Fibroblast of skin of scalp (primary cell): Measurements from ENCODE around the gene GDPD3.
A peak's percentile ranks its signal among the peaks of the same experiment; 100 is the strongest.
"Not testable (repeated sequence)": the region's sequence is repeated elsewhere in the genome, so short reads cannot be mapped to it uniquely, and the experiment has no call there.

Experiments
- DNase-seq: peaks from one replicate; pipeline ENCODE4 v3.0.0-alpha.2; 2013

Gene GDPD3

DNA sequence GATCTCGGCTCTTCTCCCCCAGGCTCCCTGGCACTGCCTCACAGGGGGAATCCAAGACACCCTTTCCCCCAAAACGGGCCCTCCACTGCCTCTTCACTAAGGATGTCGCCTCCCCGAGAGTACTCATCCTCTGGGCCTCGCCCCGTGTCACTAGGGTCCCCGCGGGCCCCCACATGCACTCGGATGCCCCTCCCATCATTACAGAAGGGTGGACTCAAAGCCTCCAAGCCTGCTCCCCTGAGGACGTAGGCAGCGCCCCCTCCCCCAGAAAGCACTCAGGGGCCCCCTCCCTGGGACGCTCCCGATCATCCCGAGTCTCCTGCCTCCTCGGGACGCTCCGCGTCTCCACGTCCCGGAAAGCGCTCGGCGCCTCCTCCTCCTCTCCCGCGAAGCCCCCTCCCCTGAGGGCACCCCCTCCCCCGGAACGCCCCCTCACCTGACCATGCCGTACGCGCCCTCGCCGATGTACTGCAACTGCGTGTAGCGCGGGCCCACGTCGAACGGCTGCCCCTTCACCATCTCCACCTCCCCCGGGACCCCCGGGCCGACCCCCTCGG, 9.3 kb upstream of the GDPD3 start:
- DNase-seq: no peak

DNA sequence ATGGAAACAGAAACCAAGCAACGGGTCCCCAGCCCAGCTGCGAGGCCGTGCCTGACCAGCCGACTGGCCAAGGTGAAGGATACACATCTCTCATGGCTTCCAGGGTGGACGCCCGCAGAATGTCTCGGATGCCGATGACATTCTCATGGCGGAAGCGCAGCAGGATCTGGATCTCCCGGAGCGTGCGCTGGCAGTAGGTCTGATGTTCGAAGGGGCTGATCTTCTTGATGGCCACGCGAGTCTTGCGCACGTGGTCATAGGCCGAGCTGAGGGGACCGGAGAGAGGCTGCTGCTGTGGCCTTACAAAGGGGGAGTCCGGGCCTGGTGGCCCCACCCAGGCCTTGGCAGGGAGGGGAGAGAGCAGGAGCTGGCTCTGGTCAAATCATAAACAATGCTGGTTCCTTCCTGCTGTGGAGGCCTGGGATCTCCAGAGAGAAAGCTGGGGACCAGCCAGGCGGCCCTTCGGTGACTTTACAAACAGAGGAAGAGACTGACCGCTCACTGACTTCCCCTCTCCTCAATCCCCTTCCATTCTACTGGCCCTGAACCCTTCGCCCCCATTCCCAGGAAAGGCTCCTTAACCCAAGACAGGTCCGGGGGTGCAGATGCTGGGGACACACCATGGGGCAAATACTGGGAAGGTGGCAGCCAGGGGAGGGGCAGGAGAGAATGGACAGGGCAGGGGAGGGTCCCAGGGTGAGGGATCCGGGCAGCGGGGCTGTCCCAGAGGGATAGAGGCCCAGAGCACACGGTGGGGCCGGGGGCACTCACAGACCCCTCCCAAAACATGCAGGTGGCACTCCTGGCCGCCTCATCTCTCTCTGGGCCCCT, 8.6 kb upstream of the GDPD3 start:
- no peak for DNase-seq

- DNase-seq: no peak
Measured at GRCh38 chr16:30120340-30121105, 7.2 kb upstream of the GDPD3 start.

GRCh38 chr16:30119428-30119827, 6.1 kb upstream of the GDPD3 start:
- DNase-seq: no peak

DNA sequence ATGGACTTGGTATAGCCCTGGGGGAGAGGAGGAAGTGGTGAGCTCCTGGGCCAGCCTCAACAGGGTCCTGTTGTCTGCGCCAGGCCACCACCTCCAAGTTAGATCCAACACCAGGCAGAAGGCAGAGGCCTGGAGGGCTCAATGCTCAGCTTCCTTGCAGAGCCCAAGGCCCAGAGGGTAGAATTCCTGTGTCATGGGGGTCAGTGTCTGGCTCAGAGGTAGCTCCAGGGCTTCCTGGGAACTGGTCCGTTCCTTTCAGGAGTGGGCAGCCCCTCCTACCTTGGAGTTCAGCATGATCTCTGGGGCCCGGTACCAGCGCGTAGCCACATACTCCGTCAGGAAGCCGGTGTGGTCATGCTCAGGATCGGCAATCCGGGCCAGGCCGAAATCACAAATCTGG, 4.4 kb upstream of the GDPD3 start:
- no peak for DNase-seq

- no peak for DNase-seq
Measured at GRCh38 chr16:30116291-30117207, 3.2 kb upstream of the GDPD3 start.

GRCh38 chr16:30115238-30115637, 1.9 kb upstream of the GDPD3 start:
- no peak for DNase-seq

GRCh38 chr16:30114833-30115232, 1.5 kb upstream of the GDPD3 start:
- not testable (repeated sequence) for DNase-seq

- DNase-seq: no peak
Measured at GRCh38 chr16:30114411-30114810, 1.1 kb upstream of the GDPD3 start.

DNA sequence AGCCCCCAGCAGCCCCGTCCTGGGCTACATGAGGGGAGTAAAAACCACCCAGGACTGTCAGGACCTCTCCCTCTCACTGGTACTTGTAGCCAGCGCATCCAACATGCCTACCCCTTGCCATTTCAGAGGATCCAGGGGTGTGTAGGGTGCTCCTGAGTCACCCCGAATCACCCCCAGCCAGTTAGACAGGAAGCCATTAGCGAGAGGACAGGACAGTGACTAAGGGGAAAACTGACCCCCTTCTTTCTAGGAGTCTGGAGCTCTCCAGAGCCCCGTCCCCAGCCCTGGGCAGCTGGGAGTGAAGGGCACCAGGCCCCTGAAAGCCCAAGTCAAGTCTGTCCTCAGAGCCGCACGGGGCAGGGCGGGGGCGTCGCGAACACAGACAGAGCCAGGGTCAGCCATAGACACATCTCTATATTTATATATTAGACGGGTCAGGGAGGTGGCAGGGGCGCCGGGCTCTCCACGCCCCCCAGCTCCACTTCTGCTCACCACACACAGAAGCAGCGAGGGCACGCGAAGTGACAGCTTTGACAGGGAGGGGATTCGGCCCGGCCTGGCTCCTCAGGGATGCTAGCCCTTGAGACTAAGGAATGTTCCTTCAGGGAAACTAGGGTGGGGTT, 485 bp upstream of the GDPD3 start:
- DNase-seq: no peak

DNA sequence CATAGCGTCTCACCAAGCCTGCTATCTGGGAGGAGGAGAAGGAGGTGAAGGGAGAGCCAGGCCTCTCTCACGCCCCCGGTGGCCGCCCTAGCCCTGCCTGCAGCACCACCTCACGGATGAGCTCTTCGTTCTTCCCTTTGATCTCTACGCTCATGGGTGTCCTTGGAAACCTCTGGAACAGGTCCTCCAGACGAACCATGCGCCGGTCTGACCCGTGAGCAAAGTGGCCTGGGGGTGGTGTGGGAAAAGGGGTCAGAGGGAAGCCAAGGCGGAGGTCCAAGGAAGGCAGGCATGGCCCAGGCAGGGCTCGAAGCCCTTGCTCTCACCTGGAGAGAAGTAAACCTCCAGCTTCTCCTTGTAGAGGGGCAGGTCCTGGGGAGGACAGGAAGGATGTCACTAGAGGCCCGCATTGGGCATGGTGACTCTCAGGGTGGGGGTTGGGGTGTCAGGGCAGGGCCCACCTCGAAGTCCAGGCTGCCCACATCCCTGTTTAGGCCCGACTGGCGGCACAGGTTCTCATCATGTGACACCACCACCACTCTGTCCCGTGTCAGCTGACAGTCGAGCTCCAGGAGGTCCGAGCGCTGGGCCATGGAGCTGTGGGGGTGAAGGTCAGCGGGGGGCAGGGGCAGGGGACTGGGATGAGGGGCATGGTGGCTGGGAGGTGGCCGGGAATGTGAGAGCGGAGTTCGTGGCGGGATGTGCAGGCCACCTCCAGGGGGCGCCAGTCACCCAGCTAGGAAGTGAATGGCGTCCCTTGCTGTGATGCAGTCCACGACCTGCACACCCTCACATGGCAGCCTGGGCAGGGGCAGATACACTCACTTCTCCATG, 923 bp downstream of the GDPD3 start:
- DNase-seq: peak; percentile 55

- DNase-seq: peak; percentile 46
Measured at GRCh38 chr16:30110661-30111060, 2.7 kb downstream of the GDPD3 start.

DNA sequence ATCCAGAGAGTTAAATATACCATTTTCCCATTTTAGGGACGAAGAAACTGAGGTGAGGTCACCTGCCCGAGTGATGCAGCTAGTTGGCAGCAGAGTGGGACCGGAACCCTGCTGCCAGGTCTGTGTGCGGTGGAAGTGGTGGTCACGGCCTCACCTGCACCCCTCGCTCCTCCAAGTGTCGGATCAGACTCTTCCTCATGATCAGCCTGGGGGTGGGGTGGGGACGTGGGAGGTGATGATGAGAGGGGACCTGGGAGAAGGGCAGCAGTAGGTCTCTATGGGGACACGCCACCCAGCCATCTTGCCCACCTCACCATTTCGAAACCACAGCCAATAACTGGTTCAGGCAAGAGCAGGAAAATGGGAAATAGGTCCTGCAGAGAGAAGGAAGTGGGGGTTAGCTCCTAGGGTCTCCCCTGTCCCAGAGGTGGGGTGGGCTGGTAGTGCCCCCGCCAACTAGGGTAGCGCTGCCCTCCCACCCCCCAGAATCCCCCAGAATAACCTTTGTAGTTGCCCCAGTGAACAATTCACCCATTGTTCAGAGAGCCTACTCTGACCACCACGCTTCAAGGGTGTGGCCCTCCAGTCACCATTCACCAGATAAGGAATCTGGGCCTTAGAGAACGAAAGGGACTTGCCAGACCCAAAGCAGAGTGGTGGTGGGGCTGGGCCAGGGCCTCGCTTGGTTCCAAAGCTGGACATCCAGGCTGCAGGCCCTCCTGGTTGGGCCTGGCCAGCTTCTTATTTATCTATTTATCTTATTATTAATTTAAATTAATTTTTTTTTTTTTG, 5.1 kb downstream of the GDPD3 start:
- no peak for DNase-seq

DNA sequence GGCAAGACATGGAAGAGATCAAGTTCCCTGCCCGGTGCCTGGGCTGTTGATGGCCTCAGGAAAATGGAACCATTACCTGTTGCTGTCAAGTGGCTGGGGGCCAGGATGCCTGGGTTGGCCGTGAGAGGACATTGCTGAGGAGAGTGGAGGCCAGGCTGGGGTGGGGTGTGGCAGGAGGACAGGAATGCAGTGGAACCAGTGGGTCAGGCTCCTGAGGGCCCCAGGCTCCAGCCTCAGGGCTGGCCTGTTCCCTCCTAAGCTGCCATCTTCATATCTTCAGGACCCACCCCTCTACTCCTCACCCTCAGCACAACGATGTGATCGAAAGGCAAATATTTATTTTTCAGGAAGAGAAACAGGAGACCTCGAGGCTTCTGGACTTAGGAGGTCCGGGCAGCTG, 8.8 kb downstream of the GDPD3 start:
- DNase-seq: no peak

GRCh38 chr16:30104090-30104489, 9.2 kb downstream of the GDPD3 start:
- DNase-seq: no peak

DNA sequence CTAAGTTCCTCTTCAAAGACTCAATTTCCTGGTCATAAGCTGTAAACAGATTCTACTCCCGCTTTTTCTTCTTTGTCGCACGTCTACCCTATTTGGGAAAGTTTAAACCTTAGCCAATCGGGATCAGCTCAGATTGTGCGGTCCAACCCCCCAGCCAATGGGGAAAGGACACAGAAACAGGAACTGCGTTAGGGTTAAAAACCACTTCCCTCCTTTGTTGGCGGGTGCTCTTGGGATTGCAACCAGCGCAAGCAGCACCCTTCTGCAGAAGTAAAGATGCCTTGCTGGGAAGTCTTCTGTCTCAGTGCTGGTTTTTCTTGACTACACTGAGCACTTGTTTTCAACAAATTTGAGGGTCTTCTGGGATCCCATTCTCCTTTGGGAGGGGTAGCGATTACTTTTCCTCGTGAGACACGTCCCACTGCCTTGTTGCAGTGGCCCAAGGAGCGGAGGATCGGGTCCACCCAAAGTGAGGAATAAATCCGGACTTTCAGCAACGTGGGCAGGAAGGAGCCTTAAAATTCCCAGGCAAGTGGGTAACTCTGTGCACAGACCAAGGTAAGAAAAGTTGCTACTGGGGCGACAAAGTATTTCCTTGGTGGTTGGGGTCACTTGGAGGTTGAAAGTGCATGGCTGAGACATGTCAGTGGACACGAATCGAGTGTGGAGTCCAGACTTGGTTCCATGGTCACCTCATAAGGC, 16.3 kb downstream of the GDPD3 start:
- no peak for DNase-seq

DNA sequence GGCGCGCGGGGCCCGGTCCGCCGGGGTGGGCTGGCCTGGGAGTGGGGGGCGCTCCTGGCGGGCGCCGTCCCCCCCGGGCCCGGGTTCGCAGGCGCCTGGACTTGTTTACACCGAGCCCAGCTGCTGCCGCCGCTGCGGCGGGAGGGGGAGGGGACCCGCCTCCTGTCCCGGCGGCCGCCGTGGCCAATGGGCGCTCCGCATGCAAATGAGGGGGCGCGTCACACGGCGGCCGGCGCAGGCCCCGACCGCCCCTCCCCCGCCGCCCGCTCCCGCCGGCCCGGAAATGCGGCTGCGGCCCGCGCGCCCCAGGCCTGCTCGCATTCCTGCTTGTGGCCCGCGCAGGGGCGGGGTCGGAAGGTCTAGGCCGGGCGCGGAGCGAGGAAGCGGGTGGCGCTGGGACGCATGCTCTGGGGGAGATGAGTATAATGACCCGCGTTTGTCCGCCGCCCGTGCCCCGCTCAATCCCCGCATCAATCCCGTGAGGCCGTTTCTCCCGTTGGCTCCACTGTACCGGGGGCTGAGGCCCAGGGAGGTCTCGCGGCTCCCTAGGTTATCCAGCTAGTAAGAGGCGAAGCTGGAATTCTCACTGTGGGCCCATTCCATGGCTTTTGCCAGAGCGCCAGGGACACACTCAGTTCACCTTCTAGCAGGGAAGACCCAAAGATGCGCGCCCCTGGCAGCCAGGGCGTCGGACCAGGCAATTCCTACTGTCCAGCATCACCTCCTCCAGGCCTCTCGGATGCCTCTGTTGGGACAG, 17.1 kb downstream of the GDPD3 start, which contains the start of gene YPEL3:
YPEL3 (minus strand) TSS at position 109 of the 757 bp plus-strand sequence. CDS start 731 bp downstream, outside the sequence.
- peak; percentile 91 for DNase-seq
